Pancreas (tissue), 10 donors: ENCODE results near the gene FBXO22. TPM values are rescaled to one million over a fixed set of nuclear protein-coding genes. Genes with fewer than 3 reads are reported as not detected.
"Not testable (repeated sequence)": the region's sequence is repeated elsewhere in the genome, so short reads cannot be mapped to it uniquely, and the experiment has no call there.

Experiments used
- ATAC-seq, 4 donors: fragments of 200-7000 bp; cut with Tn5 transposase; one replicate each; pipeline versions ENCODE4 v1.8.0 to v1.9.1; 2020; ENCODE audit warnings: mild to moderate bottlenecking in 4 of 4, moderate library complexity in 4 of 4
- DNase-seq, 6 donors: peaks; one replicate each; pipeline ENCODE4 v3.0.0-alpha.2; 2020
- FAIRE-seq: peaks from 2 replicates; lab custom pipeline; 2012; peaks lifted over from hg19 to GRCh38; lab: Jason Lieb, UNC
- H3K27ac ChIP-seq, 4 donors: fragments of 200-600 bp; sonication (generic); 1 replicate in 3 of 4; 2 replicates in 1 of 4; pipeline versions ENCODE4 v1.5.0 to v1.8.0; 2020
- H3K27me3 ChIP-seq, 4 donors: fragments of 200-600 bp; one replicate each; pipeline ENCODE4 v1.8.0; 2021
- H3K36me3 ChIP-seq, 3 donors: fragments of 200-600 bp; sonication (generic) in 1 of 3; one replicate each; pipeline versions ENCODE4 v1.5.0 to v1.8.0; 2020 to 2021
- H3K4me1 ChIP-seq, 3 donors: fragments of 200-600 bp; one replicate each; pipeline ENCODE4 v1.8.0; 2021
- H3K4me3 ChIP-seq, 4 donors: fragments of 200-600 bp; sonication (generic) in 2 of 4; one replicate each; pipeline versions ENCODE4 v1.5.0 to v1.8.0; 2020 to 2021
- H3K9me3 ChIP-seq, 4 donors: fragments of 200-600 bp; one replicate each; pipeline ENCODE4 v1.8.0; 2021
- CTCF ChIP-seq, 4 donors: fragments of 200-600 bp; sonication (generic) in 3 of 4; IDR thresholded peaks; one replicate each; pipeline versions ENCODE4 v1.5.0 to v1.8.0; 2021; ENCODE audit warnings: antibody characterized with exemption in 4 of 4
- WGBS, 2 donors: extraction: QIAGEN DNeasy Blood & Tissue Kit; methylation state at CpG; one replicate each; pipeline ENCODE4 v1.1.7; 2013; 5-methylcytosine and 5-hydroxymethylcytosine counted together
- intact Hi-C, 3 donors: fragments of 100-400 bp; cut with DNase I; formaldehyde crosslinking; loops; one replicate each; pipeline versions ENCODE4 v1.11.1 to v1.14.2; 2022
- polyA plus RNA-seq, 2 donors: library from polyadenylated mRNA; stranded (reverse); fragments of 200-250 nt; gene quantifications; one replicate each; pipeline ENCODE4 v1.2.3, GENCODE V29; 2013
- total RNA-seq, 6 donors: library from RNA; stranded (reverse); fragmentation: NEBNext Ultra II Directional in 4 of 6; extraction: Animal tissue kit (Norgen Biotek cat#: 25700) in 4 of 6; gene quantifications; one replicate each; pipeline versions ENCODE4 v1.2.1 to v1.2.4, GENCODE V29; 2021 to 2023
- donor health status: healthy with polysubstance abuse.
- donor health status: DM: no; HTN: no; CAD: no; lungs with moderate emphysema.
- donor health status: DM: no; HTN: no; CAD: no.
- donor health status: control.
- donor health status: control.
- donor health status: Bipolar disorder and iron deficiency.
- donor health status: DM: yes; HTN: yes; CAD: no.
- donor health status: DM: no; HTN: no; CAD: no.
- donor health status: DM: no; HTN: no; CAD: no.
- donor health status: DM: yes; HTN: yes; CAD: no.

FBXO22 gene
- total and polyA plus RNA-seq, 8 donors, result 3.1 to 14.9 (median 12.5) TPM

- intact Hi-C loops, result no loop called here
- DNase-seq (no peak), FAIRE-seq (no peak), ATAC-seq (no peak)
- Histone ChIP-seq H3K36me3 (no peaks in the 10 kb centered on the region), H3K9me3 (no peaks in the 10 kb centered on the region), H3K4me1 (no peaks in the 10 kb centered on the region), H3K4me3 (no peak overlapping the region), H3K27ac (no peak overlapping the region), H3K27me3 (no peaks in the 10 kb centered on the region)
- no peak for TF ChIP-seq CTCF (IDR thresholded peaks at IDR 0.05)
- WGBS, 2 donors, result 76 to 79% methylated on average over 5 of the region's 5 CpGs
These were observed 39.2 kb upstream of the FBXO22 start for GRCh38 chr15:75864213-75865059.

DNA sequence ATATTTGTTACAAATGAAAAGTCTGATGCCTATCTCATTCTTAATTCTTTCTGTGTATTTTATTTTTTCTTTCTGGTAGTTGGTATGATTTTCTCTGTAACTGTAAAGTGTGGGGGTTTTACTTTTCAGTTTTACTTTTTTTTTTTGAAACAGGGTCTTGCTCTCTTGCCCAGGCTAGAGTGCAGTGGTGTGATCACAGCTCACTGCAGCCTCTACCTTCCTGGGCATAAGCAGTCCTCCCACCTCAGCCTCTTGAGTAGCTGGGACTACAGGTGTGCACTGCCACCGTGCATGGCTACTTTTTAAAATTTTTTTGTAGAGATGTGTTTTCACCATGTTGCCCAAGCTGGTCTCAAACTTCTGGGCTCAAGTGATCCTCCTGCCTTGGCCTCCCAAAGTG is 37.6 kb upstream of the FBXO22 start:
- FAIRE-seq, H3K36me3 ChIP-seq, ATAC-seq, intact Hi-C loops, DNase-seq, H3K4me3 ChIP-seq, H3K27ac ChIP-seq, H3K27me3 ChIP-seq, H3K9me3 ChIP-seq, H3K4me1 ChIP-seq: not testable (repeated sequence)
- 83 to 84% methylated on average over 1 of the region's 1 CpG for WGBS, 2 donors

DNA sequence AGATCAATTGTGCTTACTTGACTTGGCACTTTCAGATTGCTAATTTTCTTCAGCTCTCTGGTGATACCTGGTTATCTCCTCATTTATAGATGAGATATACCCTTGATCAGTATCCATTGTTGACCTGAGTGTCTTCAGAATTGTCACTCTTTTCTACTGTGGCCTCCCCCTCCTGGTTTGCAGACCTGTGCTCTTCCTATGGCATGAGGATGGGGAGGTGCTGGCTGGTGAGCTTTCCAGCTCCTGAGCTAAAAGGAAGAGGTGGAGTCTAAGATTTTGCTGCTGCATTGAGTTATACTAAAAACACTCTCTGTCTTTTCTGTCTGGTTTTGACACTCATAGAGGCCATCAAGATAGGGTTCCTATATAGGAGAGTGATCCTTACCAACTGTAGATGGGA is 36.8 kb upstream of the FBXO22 start:
- no peaks in the 10 kb centered on the region for H3K4me1 ChIP-seq
- H3K27ac ChIP-seq, result no peak overlapping the region
- no peaks in the 10 kb centered on the region for H3K27me3 ChIP-seq
- TF ChIP-seq CTCF (IDR thresholded peaks at IDR 0.05), result no peak
- ATAC-seq, result no peak
- no peak for FAIRE-seq
- no peak overlapping the region for H3K4me3 ChIP-seq
- no peaks in the 10 kb centered on the region for H3K36me3 ChIP-seq
- no peak for DNase-seq
- no peaks in the 10 kb centered on the region for H3K9me3 ChIP-seq
- intact Hi-C loops, result no loop called here

DNA sequence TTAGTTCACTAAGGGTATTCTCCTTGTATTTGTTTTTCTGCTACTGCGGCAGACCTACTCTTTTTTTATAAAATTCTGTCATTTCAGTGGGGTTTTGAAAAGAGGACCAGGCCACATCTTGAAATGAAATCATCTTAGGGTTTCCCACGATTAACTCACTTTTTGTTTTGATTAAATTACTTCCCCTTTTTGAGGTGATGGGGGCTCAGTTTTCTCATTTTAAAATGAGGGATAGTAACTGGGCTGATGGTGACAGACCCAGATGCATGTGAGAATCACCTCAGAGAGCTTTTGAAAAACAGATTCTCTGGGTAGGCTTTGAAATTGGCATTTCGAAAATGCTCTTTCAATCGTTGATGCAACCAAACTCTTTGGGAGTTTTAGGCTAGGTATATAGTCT is 36.2 kb upstream of the FBXO22 start:
- Histone ChIP-seq H3K4me1 (no peaks in the 10 kb centered on the region), H3K27ac (no peak overlapping the region), H3K36me3 (no peaks in the 10 kb centered on the region), H3K27me3 (no peaks in the 10 kb centered on the region), H3K9me3 (no peaks in the 10 kb centered on the region), H3K4me3 (no peak overlapping the region)
- no peak for ATAC-seq
- no peak for TF ChIP-seq CTCF (IDR thresholded peaks at IDR 0.05)
- intact Hi-C loops, result no loop called here
- WGBS, 2 donors, result 68 to 76% methylated on average over 4 of the region's 4 CpGs
- DNase-seq, result no peak
- no peak for FAIRE-seq

- intact Hi-C loops, result no loop called here
- ATAC-seq, result no peak
- TF ChIP-seq CTCF (IDR thresholded peaks at IDR 0.05), result no peak
These were observed 35.7 kb upstream of the FBXO22 start for GRCh38 chr15:75868019-75868418.

More at GRCh38 chr15:75868019-75868418, 35.7 kb upstream of the FBXO22 start:
- Histone ChIP-seq H3K9me3 (no peaks in the 10 kb centered on the region), H3K27ac (no peak overlapping the region), H3K27me3 (no peaks in the 10 kb centered on the region), H3K4me1 (no peaks in the 10 kb centered on the region), H3K4me3 (no peak overlapping the region), H3K36me3 (no peaks in the 10 kb centered on the region)
- 93 to 97% methylated on average over 3 of the region's 3 CpGs for WGBS, 2 donors
- DNase-seq, result no peak
- FAIRE-seq, result no peak
